SH-SY5Y (cell line): ENCODE results near the gene LRRC10.

Experiments
- GATA2 ChIP-seq: IDR thresholded peaks from 2 replicates; pipeline ENCODE4 v1.6.1; 2011; ENCODE audit warnings: mild to moderate bottlenecking, low read depth, low read length
- GATA3 ChIP-seq: IDR thresholded peaks from 2 replicates; pipeline ENCODE4 v1.6.1; 2011; ENCODE audit warnings: low read depth, mild to moderate bottlenecking, low read length, moderate library complexity

GRCh38 chr12:69569236-69569635 is 41.5 kb downstream of the LRRC10 start:
- no peak for TF ChIP-seq GATA2
- TF ChIP-seq GATA3 = no peak
